Mucosa of descending colon (tissue), 3 donors: ENCODE measurements around the gene CCDC141. TPM values are rescaled to one million over a fixed set of nuclear protein-coding genes. Genes with fewer than 3 reads are reported as not detected.

Experiments used
- ATAC-seq: fragments of 200-7000 bp; cut with Tn5 transposase; one replicate; pipeline ENCODE4 v1.9.1; 2020; ENCODE audit warnings: mild to moderate bottlenecking, moderate library complexity
- DNase-seq, 3 donors: peaks; one replicate each; pipeline ENCODE4 v3.0.0-alpha.2; 2020
- H3K36me3 ChIP-seq: fragments of 200-600 bp; one replicate; pipeline ENCODE4 v1.8.0; 2021; ENCODE audit warnings: low read depth, mild to moderate bottlenecking
- H3K4me1 ChIP-seq: fragments of 200-600 bp; one replicate; pipeline ENCODE4 v1.8.0; 2021; ENCODE audit warnings: low read depth, mild to moderate bottlenecking
- H3K4me3 ChIP-seq: fragments of 200-600 bp; one replicate; pipeline ENCODE4 v1.8.0; 2021; ENCODE audit warnings: mild to moderate bottlenecking
- H3K9me3 ChIP-seq: fragments of 200-600 bp; one replicate; pipeline ENCODE4 v1.8.0; 2021; ENCODE audit warnings: mild to moderate bottlenecking
- CTCF ChIP-seq: fragments of 200-600 bp; IDR thresholded peaks from one replicate; pipeline ENCODE4 v1.8.0; 2022; ENCODE audit warnings: antibody characterized with exemption, mild to moderate bottlenecking
- intact Hi-C, 2 donors: fragments of 100-400 bp; cut with DNase I in 1 of 2; cut with micrococcal nuclease in 1 of 2; formaldehyde crosslinking; loops; one replicate each; pipeline versions ENCODE4 v1.11.0 to v1.11.1; 2022; cut with DNase I, micrococcal nuclease
- total RNA-seq, 3 donors: library from RNA; stranded (reverse); fragmentation: NEBNext Ultra II Directional in 2 of 3; extraction: Animal tissue kit (Norgen Biotek cat#: 25700) in 2 of 3; gene quantifications; one replicate each; pipeline versions ENCODE4 v1.2.1 to v1.2.4, GENCODE V29; 2021 to 2023
- donor health status: DM: no; HTN: no; CAD: no; lungs with moderate emphysema.
- donor health status: DM: no; HTN: no; CAD: no.
- donor health status: DM: no; HTN: yes; CAD: no.

Gene CCDC141
- total RNA-seq, 3 donors from 2014 or later, result 1.5 to 7.4 (median 1.8) TPM

- H3K9me3 ChIP-seq, result no peaks in the 10 kb centered on the region
- ATAC-seq (no peak), DNase-seq (no peak)
- no peak overlapping the region for H3K4me3 ChIP-seq
- no peak for TF ChIP-seq CTCF
- intact Hi-C loops, result no loop called here
- H3K36me3 ChIP-seq, result no peaks in the 10 kb centered on the region
- no peaks in the 10 kb centered on the region for H3K4me1 ChIP-seq
These were observed 204.1 kb downstream of the CCDC141 start for GRCh38 chr2:178845566-178846457.

- ATAC-seq (no peak), DNase-seq (no peak)
- Histone ChIP-seq H3K36me3 (no peaks in the 10 kb centered on the region), H3K4me3 (no peak overlapping the region), H3K9me3 (no peaks in the 10 kb centered on the region), H3K4me1 (no peaks in the 10 kb centered on the region)
- intact Hi-C loops, result no loop called here
- no peak for TF ChIP-seq CTCF
These were observed 205.2 kb downstream of the CCDC141 start for GRCh38 chr2:178844701-178845100.

GRCh38 chr2:178844269-178844668 is 205.7 kb downstream of the CCDC141 start:
- Histone ChIP-seq H3K36me3 (no peaks in the 10 kb centered on the region), H3K9me3 (no peaks in the 10 kb centered on the region), H3K4me1 (no peaks in the 10 kb centered on the region), H3K4me3 (no peak overlapping the region)
- no peak for TF ChIP-seq CTCF
- intact Hi-C loops, result no loop called here
- ATAC-seq (no peak), DNase-seq (no peak)

GRCh38 chr2:178843697-178844096 is 206.2 kb downstream of the CCDC141 start:
- Histone ChIP-seq H3K4me1 (no peaks in the 10 kb centered on the region), H3K4me3 (no peak overlapping the region), H3K9me3 (no peaks in the 10 kb centered on the region), H3K36me3 (no peaks in the 10 kb centered on the region)
- no peak for DNase-seq
- ATAC-seq, result no peak
- no peak for TF ChIP-seq CTCF
- intact Hi-C loops, result no loop called here

- intact Hi-C loops, result no loop called here
- no peak overlapping the region for H3K4me3 ChIP-seq
- DNase-seq (no peak), ATAC-seq (no peak)
- no peaks in the 10 kb centered on the region for H3K9me3 ChIP-seq
- no peaks in the 10 kb centered on the region for H3K4me1 ChIP-seq
- no peaks in the 10 kb centered on the region for H3K36me3 ChIP-seq
- no peak for TF ChIP-seq CTCF
These were observed 213.1 kb downstream of the CCDC141 start for GRCh38 chr2:178836807-178837206.
